Skeletal muscle tissue (tissue), 4 donors: Measurements from ENCODE around the gene GGN. TPM values are rescaled to one million over a fixed set of nuclear protein-coding genes. Genes with fewer than 3 reads are reported as not detected.
A peak's percentile ranks its signal among the peaks of the same experiment; 100 is the strongest.
"Not testable (repeated sequence)": the region's sequence is repeated elsewhere in the genome, so short reads cannot be mapped to it uniquely, and the experiment has no call there.

ENCODE experiments used
- H3K27ac ChIP-seq: one replicate; pipeline ENCODE4 v1.7.0; 2013; ENCODE audit warnings: mild to moderate bottlenecking, low read depth, low read length, inconsistent platforms
- H3K27me3 ChIP-seq, 3 donors: one replicate each; pipeline ENCODE4 v1.7.0; 2013; ENCODE audit warnings: low read length in 3 of 3; ENCODE audit not compliant: control insufficient read depth in 3 of 3, insufficient read depth in 3 of 3
- H3K36me3 ChIP-seq, 3 donors: one replicate each; pipeline ENCODE4 v1.7.0; 2013; ENCODE audit warnings: low read length in 3 of 3; ENCODE audit not compliant: control insufficient read depth in 3 of 3, insufficient read depth in 3 of 3
- H3K4me1 ChIP-seq, 3 donors: one replicate each; pipeline ENCODE4 v1.7.0; 2013; ENCODE audit warnings: low read length in 3 of 3, mild to moderate bottlenecking in 3 of 3; ENCODE audit not compliant: control insufficient read depth in 3 of 3, insufficient read depth in 3 of 3
- H3K4me3 ChIP-seq, 3 donors: one replicate each; pipeline ENCODE4 v1.7.0; 2013; ENCODE audit warnings: low read length in 3 of 3
- H3K9ac ChIP-seq, 3 donors: one replicate each; pipeline ENCODE4 v1.7.0; 2013; ENCODE audit warnings: low read length in 3 of 3, mild to moderate bottlenecking in 3 of 3, moderate library complexity in 2 of 3, low read depth in 1 of 3
- H3K9me3 ChIP-seq, 3 donors: one replicate each; pipeline ENCODE4 v1.7.0; 2013; ENCODE audit warnings: low read length in 3 of 3; ENCODE audit not compliant: control insufficient read depth in 3 of 3
- total RNA-seq: library from RNA; depleted of rRNA; stranded (reverse); fragments of >200 nt; gene quantifications from one replicate; pipeline ENCODE4 v1.2.3, GENCODE V29; 2014
- donor health status: Osteomylitis.

Gene GGN
- total RNA-seq, 1 donor from 2014 or later: not detected

GRCh38 chr19:38370299-38370698 is 17.5 kb downstream of the GGN start:
- Histone ChIP-seq H3K27me3 (peaks cover 12 to 29% (median 16%) of the 10 kb centered on the region in 3 donors), H3K36me3 (peaks cover 0 to 2% (median 0%) of the 10 kb centered on the region in 3 donors), H3K9ac (no peak overlapping the region), H3K9me3 (no peaks in the 10 kb centered on the region), H3K27ac (no peak overlapping the region), H3K4me3 (no peak overlapping the region), H3K4me1 (peaks cover under 1 to 11% (median 5%) of the 10 kb centered on the region in 3 donors)

DNA sequence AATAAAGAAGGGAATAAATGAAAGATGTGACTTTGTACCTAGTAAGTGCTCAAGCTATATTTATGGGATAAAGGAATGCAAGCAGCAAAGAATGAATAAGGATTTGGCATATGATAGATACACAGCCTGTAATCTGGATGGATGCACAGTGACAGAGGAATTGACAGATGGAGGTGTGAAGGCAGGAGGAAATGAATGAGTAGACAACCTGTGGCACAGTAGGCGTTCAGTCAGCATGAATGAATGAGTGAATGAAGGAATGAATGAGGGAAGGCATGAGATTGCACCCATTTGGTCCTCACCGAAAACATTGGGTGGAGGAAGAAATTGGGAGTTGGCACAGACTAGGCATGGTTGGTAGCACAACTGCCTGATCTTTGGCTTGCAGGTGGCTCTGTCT is 18.2 kb downstream of the GGN start:
- H3K27ac ChIP-seq: no peak overlapping the region
- H3K36me3 ChIP-seq: no peaks in the 10 kb centered on the region
- peaks cover 15 to 29% (median 22%) of the 10 kb centered on the region in 3 donors for H3K27me3 ChIP-seq
- no peak overlapping the region for H3K9ac ChIP-seq
- H3K4me3 ChIP-seq: no peak overlapping the region
- H3K9me3 ChIP-seq: no peaks in the 10 kb centered on the region
- peaks cover 0 to 5% (median 4%) of the 10 kb centered on the region in 3 donors for H3K4me1 ChIP-seq

- H3K4me3 ChIP-seq: no peak overlapping the region
- no peak overlapping the region for H3K9ac ChIP-seq
- H3K36me3 ChIP-seq: no peaks in the 10 kb centered on the region
- no peak overlapping the region for H3K27ac ChIP-seq
- peaks cover 17 to 34% (median 22%) of the 10 kb centered on the region in 3 donors for H3K27me3 ChIP-seq
- no peaks in the 10 kb centered on the region for H3K9me3 ChIP-seq
- peaks cover 0 to 6% (median 3%) of the 10 kb centered on the region in 3 donors for H3K4me1 ChIP-seq
These were observed 20.8 kb downstream of the GGN start for GRCh38 chr19:38367041-38367440.

- peaks cover 39 to 55% (median 42%) of the 10 kb centered on the region in 3 donors for H3K27me3 ChIP-seq
- not testable (repeated sequence) for H3K27ac ChIP-seq, H3K36me3 ChIP-seq, H3K4me3 ChIP-seq, H3K9me3 ChIP-seq, H3K9ac ChIP-seq
- peaks cover 4 to 15% (median 12%) of the 10 kb centered on the region in 3 donors for H3K4me1 ChIP-seq
These were observed 24.7 kb downstream of the GGN start for GRCh38 chr19:38362946-38363688.

- H3K4me3 ChIP-seq: peak overlapping the region; percentile 71 to 75 (median 74)
- H3K27ac ChIP-seq: no peak overlapping the region
- no peaks in the 10 kb centered on the region for H3K9me3 ChIP-seq
- no peaks in the 10 kb centered on the region for H3K36me3 ChIP-seq
- H3K4me1 ChIP-seq: peaks cover 4 to 15% (median 12%) of the 10 kb centered on the region in 3 donors
- peaks cover 36 to 50% (median 39%) of the 10 kb centered on the region in 3 donors for H3K27me3 ChIP-seq
- peak overlapping the region in 2 of 3 donors; percentile 14 to 25 for H3K9ac ChIP-seq
These were observed 25.5 kb downstream of the GGN start for GRCh38 chr19:38362076-38362945.

DNA sequence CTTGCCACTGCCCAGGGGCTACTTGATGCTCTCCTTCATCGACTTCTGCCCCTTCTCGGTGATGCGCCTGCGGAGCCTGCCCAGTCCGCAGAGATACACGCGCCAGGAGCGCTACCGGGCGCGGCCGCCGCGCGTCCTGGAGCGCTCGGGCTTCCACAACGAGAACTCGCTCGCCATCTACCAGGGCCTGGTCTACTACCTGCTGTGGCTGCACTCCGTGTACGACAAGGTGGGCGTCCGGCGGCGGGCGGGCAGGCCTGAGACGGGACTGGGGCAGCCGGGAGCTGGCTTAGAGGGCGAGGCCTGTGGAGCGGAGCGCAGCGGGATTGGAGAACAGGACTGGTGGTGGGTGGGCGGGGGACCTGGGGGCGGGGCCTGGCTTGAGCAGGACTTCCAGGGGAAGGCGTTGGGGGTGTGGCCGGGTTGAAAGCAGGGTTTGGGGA is 26.2 kb downstream of the GGN start:
- Histone ChIP-seq H3K36me3 (no peaks in the 10 kb centered on the region), H3K27ac (no peak overlapping the region), H3K9ac (peak overlapping the region in 2 of 3 donors; percentile 14 to 64), H3K9me3 (no peaks in the 10 kb centered on the region), H3K4me1 (peaks cover 4 to 15% (median 12%) of the 10 kb centered on the region in 3 donors), H3K4me3 (peak overlapping the region; percentile 71 to 75 (median 74)), H3K27me3 (peaks cover 32 to 51% (median 36%) of the 10 kb centered on the region in 3 donors)

- H3K9ac ChIP-seq: peak overlapping the region in 1 of 3 donors; percentile 64
- peaks cover 4 to 15% (median 12%) of the 10 kb centered on the region in 3 donors for H3K4me1 ChIP-seq
- H3K27me3 ChIP-seq: peaks cover 36 to 53% (median 36%) of the 10 kb centered on the region in 3 donors
- peak overlapping the region; percentile 71 to 75 (median 74) for H3K4me3 ChIP-seq
- H3K9me3 ChIP-seq: no peaks in the 10 kb centered on the region
- no peaks in the 10 kb centered on the region for H3K36me3 ChIP-seq
- no peak overlapping the region for H3K27ac ChIP-seq
These were observed 26.8 kb downstream of the GGN start for GRCh38 chr19:38360839-38361631.

GRCh38 chr19:38360351-38360750 is 27.5 kb downstream of the GGN start:
- H3K27me3 ChIP-seq: peaks cover 34 to 52% (median 34%) of the 10 kb centered on the region in 3 donors
- H3K27ac ChIP-seq: no peak overlapping the region

DNA sequence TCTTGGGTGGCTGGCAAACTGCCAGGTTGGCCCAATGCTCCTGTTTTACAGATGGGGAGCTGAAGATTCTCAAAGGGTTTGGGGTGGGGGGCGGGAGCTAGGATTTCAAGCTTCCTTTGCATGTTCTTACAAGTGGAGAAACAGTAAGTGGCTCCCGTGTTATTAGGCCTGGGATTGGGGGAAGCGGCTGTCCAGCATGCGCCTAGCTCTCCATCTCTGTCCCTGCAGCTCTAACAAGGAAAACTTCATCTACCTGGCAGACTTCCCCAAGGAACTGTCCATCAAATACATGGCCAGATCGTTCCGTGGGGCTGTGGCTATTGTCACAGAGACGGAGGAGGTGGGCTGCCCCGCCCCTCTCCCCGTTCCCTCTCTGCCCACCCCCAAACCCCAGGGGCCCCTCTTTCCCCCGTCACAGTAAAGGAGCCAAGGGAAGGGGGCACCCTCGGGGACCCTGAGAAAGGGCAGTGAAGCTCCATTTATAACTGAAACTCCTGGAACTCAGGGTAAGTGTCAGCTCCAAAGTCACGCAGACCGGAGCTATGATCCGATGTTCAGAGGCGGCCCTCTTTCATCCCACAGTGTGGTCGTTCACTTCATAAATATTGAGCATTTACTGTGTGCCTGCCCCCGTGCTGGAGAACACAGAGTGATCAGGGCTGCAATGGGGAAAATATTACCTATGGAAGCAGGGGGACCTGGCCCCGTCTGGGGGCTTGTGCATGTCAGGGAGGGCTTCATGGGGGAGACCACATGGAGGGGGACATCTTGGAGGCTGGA is 28.4 kb downstream of the GGN start:
- no peak overlapping the region for H3K4me3 ChIP-seq
- H3K36me3 ChIP-seq: no peaks in the 10 kb centered on the region
- peaks cover 4 to 15% (median 12%) of the 10 kb centered on the region in 3 donors for H3K4me1 ChIP-seq
- no peak overlapping the region for H3K27ac ChIP-seq
- no peak overlapping the region for H3K9ac ChIP-seq
- peaks cover 31 to 56% (median 34%) of the 10 kb centered on the region in 3 donors for H3K27me3 ChIP-seq
- no peaks in the 10 kb centered on the region for H3K9me3 ChIP-seq

More at GRCh38 chr19:38360351-38360750, 27.5 kb downstream of the GGN start:
- H3K4me3 ChIP-seq: no peak overlapping the region
- no peaks in the 10 kb centered on the region for H3K36me3 ChIP-seq
- H3K9me3 ChIP-seq: no peaks in the 10 kb centered on the region
- peaks cover 4 to 15% (median 12%) of the 10 kb centered on the region in 3 donors for H3K4me1 ChIP-seq
- no peak overlapping the region for H3K9ac ChIP-seq
